Measurements from ENCODE around the gene OR4P4.

OR4P4 gene

DNA sequence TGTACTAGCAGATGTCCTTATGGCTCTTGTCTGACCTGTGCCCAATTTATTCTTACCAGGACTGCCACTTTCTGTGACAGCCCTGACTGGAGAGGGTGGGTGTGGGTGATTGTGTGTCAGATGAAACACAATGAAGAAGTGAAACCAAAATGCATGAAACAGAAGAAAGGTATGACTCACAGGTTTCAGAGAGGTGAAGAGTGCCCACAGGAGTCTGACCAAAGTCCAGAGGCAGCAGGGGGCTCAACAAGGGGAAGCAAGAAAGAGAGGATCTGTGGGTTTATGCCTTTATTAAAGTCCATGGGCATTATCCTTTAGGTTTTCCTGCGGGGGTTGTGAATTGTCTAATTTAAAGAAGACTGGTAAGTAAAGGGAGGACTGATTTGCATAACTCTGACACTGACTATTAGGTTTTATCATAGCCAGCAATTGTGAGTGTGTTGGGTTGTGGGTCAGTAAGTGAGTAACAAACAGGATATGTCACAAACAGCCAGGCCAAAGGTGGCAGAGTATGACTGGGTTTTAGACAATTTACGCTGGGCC lies 23.2 kb downstream of the OR4P4 start:
- Mint-ChIP-seq H3K27me3 (ENCODE audit: low read depth) (no peaks in the 10 kb centered on the region), H3K4me1 (no peaks in the 10 kb centered on the region), H3K27ac (no peak overlapping the region), H3K36me3 (ENCODE audit: low read depth) (no peaks in the 10 kb centered on the region), H3K4me3 (no peak overlapping the region), H3K9me3 (peaks cover 8% of the 10 kb centered on the region)
- TF ChIP-seq, protein P1, sequence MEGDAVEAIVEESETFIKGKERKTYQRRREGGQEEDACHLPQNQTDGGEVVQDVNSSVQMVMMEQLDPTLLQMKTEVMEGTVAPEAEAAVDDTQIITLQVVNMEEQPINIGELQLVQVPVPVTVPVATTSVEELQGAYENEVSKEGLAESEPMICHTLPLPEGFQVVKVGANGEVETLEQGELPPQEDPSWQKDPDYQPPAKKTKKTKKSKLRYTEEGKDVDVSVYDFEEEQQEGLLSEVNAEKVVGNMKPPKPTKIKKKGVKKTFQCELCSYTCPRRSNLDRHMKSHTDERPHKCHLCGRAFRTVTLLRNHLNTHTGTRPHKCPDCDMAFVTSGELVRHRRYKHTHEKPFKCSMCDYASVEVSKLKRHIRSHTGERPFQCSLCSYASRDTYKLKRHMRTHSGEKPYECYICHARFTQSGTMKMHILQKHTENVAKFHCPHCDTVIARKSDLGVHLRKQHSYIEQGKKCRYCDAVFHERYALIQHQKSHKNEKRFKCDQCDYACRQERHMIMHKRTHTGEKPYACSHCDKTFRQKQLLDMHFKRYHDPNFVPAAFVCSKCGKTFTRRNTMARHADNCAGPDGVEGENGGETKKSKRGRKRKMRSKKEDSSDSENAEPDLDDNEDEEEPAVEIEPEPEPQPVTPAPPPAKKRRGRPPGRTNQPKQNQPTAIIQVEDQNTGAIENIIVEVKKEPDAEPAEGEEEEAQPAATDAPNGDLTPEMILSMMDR (IDR thresholded peaks at IDR 0.05; ENCODE audit: unreplicated experiment in 3 of 3) = no peak

DNA sequence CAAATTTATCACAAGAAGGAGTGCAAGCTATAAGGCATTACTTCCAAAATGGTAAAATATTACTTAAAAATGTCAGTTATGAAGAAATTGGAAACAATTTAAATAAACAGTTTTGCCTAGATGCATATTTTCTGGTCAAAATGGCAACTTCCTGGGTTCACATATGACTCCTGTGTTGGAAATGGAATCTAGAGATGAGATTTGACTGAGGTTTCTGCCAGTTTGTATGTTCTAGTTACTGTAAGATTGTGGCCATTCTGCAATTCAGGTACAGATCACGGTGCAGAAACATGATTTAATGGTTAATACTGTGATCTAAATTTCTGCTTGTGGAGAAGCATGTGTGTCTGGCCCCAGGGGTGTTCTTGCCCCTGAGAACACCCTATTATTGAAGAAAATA lies 23.7 kb downstream of the OR4P4 start:
- Mint-ChIP-seq H3K9me3 (peaks cover 9% of the 10 kb centered on the region), H3K27ac (no peak overlapping the region), H3K4me3 (no peak overlapping the region), H3K27me3 (ENCODE audit: low read depth) (no peaks in the 10 kb centered on the region), H3K4me1 (no peaks in the 10 kb centered on the region), H3K36me3 (ENCODE audit: low read depth) (no peaks in the 10 kb centered on the region)
- TF ChIP-seq, protein P1 (IDR thresholded peaks at IDR 0.05; ENCODE audit: unreplicated experiment in 3 of 3) = no peak

DNA sequence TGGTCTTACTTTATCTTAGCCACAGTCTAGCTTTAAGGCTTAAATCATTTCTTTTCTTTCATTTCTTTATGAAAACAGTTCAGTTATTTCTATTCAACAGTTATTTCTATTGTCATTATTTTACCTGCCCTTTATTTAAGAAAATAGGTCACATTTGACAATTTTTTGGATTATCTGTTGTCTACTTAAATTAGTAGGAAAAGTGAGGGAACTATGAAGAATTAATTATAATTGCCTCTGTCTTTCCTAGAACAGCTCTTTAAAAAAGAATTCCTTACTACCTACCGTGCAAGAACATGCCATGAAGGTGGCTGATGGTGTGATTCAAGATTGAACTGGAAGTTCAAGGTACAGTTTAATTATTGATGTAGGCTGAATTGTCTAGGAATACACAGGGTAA lies 27.0 kb downstream of the OR4P4 start, which contains the start of gene OR4C6:
TSS of gene OR4C6 (plus strand) at position 301 of the 400 bp plus-strand sequence. CDS start 2,966 bp downstream, outside the sequence.
- no peaks in the 10 kb centered on the region for H3K4me1 Mint-ChIP-seq
- H3K4me3 Mint-ChIP-seq = no peak within 1 kb of the TSS
- no peaks in the 10 kb centered on the region for H3K36me3 Mint-ChIP-seq (ENCODE audit: low read depth)
- no peaks in the 10 kb centered on the region for H3K27me3 Mint-ChIP-seq (ENCODE audit: low read depth)
- peaks cover 12% of the 10 kb centered on the region for H3K9me3 Mint-ChIP-seq
- TF ChIP-seq, protein P1 (IDR thresholded peaks at IDR 0.05; ENCODE audit: unreplicated experiment in 3 of 3) = no peak
- H3K27ac Mint-ChIP-seq = no peak within 1 kb of the TSS

DNA sequence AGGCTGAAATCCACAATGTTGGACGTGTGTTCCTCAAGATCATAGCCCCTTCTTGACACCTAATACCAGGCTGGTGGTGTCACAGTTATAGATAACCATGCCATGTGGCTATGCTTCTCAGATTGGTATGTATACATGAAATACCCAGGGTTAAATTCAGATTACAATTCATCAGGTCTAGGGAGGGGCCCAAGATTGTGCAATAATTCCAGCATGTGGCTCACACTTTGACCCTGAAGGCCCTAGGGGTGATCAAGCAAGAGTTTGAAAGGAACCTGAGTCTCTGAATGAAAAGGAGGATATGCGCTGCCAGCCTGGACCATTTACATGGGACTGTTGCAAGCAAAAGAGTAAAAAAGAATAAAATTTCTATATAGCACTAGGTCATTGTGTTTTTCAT lies 34.5 kb downstream of the OR4P4 start:
- TF ChIP-seq, protein P1 (IDR thresholded peaks at IDR 0.05; ENCODE audit: unreplicated experiment in 3 of 3) = no peak

DNA sequence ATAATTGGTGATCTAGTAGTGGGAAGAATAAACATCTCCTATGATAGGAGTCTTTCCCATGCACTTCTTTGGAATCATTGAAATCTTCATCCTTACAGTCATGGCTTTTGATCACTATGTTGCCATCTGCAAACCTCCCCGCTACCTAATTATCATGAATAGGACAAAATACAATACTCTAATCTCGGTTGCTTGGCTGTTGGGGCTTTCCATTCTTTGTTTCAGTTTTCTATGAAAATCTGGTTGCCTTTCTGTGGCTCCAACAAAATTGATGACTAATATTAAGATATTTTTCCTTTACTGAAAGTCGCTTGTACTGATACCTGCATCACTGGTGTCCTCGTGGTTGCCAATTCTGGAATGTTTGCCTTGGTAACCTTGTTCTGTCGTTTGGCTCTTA lies 38.9 kb downstream of the OR4P4 start:
- Mint-ChIP-seq H3K27ac (no peak overlapping the region), H3K36me3 (ENCODE audit: low read depth) (no peaks in the 10 kb centered on the region), H3K4me3 (no peak overlapping the region), H3K9me3 (no peaks in the 10 kb centered on the region), H3K27me3 (ENCODE audit: low read depth) (no peaks in the 10 kb centered on the region), H3K4me1 (no peaks in the 10 kb centered on the region)
- TF ChIP-seq, protein P1 (IDR thresholded peaks at IDR 0.05; ENCODE audit: unreplicated experiment in 3 of 3) = no peak

More for the DNA sequence above, 34.5 kb downstream of the OR4P4 start:
- no peak overlapping the region for H3K27ac Mint-ChIP-seq
- H3K9me3 Mint-ChIP-seq = peaks cover 7% of the 10 kb centered on the region
- no peaks in the 10 kb centered on the region for H3K4me1 Mint-ChIP-seq
- no peaks in the 10 kb centered on the region for H3K27me3 Mint-ChIP-seq (ENCODE audit: low read depth)
- H3K36me3 Mint-ChIP-seq (ENCODE audit: low read depth) = no peaks in the 10 kb centered on the region
- H3K4me3 Mint-ChIP-seq = no peak overlapping the region
